Motor neuron (in vitro differentiated cells): ENCODE measurements around the gene EIF4G3. TPM values are rescaled to one million over a fixed set of nuclear protein-coding genes. Genes with fewer than 3 reads are reported as not detected.
"Not testable (repeated sequence)": the region's sequence is repeated elsewhere in the genome, so short reads cannot be mapped to it uniquely, and the experiment has no call there.

Experiments
- ATAC-seq, 8 experiments: fragments of 200-7000 bp; cut with Tn5 transposase; replicated peaks in 6 of 8; 2 replicates each; pipeline ENCODE4 v1.8.0; 2021; ENCODE audit warnings: mild to moderate bottlenecking in 8 of 8, moderate library complexity in 8 of 8
- H3K27ac ChIP-seq, 2 donors: fragments of 250-450 bp; sonication (Bioruptor Pico); 2 replicates each; pipeline ENCODE4 v1.9.0; 2021; ENCODE audit warnings: antibody characterized with exemption in 2 of 2, mild to moderate bottlenecking in 2 of 2, moderate library complexity in 1 of 2
- H3K4me1 ChIP-seq, 2 donors: fragments of 250-450 bp; sonication (Bioruptor Pico); replicated peaks in 1 of 2; 2 replicates each; pipeline ENCODE4 v1.6.1; 2021; ENCODE audit warnings: antibody characterized with exemption in 2 of 2, mild to moderate bottlenecking in 2 of 2, moderate library complexity in 1 of 2
- H3K4me3 ChIP-seq, 5 donors: fragments of 250-450 bp; sonication (Bioruptor Pico); 2 replicates each; pipeline ENCODE4 v1.9.0; 2021; ENCODE audit warnings: antibody characterized with exemption in 5 of 5, mild to moderate bottlenecking in 5 of 5, moderate library complexity in 4 of 5
- WGBS, 10 experiments: fragments of 450-650 bp; shearing (Covaris generic); methylation state at CpG; one replicate each; pipeline ENCODE4 v1.0.0; 2022; 5-methylcytosine and 5-hydroxymethylcytosine counted together
- in situ Hi-C, 9 experiments: fragments of 400-800 bp; cut with MboI; loops; one replicate each; pipeline ENCODE4 v1.15.0; 2021; ENCODE audit warnings: low sequenced_read_pairs in 9 of 9, low pct_unique_long_range_greater_than_20kb in 2 of 9; ENCODE audit not compliant: unreplicated experiment in 9 of 9
- total RNA-seq, 8 experiments: library from RNA; unstranded; fragments of 300-600 nt; gene quantifications; 2 replicates each; pipeline versions ENCODE4 v1.2.3 to v1.2.4, GENCODE V29; 2022

Gene EIF4G3
- total RNA-seq, 8 experiments from 2014 or later = 57.4 to 114 (median 72.9) TPM

GRCh38 chr1:21205416-21205815, 28.7 kb upstream of the EIF4G3 start:
- 57 to 95% (median 83%) methylated on average over 1 to 5 of the region's 5 CpGs; no CpG with 5 or more reads in 1 of the 10 experiments for WGBS, 10 experiments
- ATAC-seq = no peak
- in situ Hi-C loops = loop anchor here in 2 of 9 experiments (25.0 kb wide), 1 partner anchor 518 kb away; no protein-coding TSS in a partner anchor

GRCh38 chr1:21201650-21202049, 25.0 kb upstream of the EIF4G3 start:
- in situ Hi-C loops = loop anchor here in 2 of 9 experiments (25.0 kb wide), 1 partner anchor 514 kb away; no protein-coding TSS in a partner anchor

More at GRCh38 chr1:21205416-21205815, 28.7 kb upstream of the EIF4G3 start:
- Histone ChIP-seq H3K4me1 (no peaks in the 10 kb centered on the region), H3K4me3 (no peak overlapping the region), H3K27ac (no peak overlapping the region)

GRCh38 chr1:21201238-21201637, 24.5 kb upstream of the EIF4G3 start:
- not testable (repeated sequence) for H3K4me3 ChIP-seq, H3K27ac ChIP-seq, ATAC-seq
- 80 to 100% (median 98%) methylated on average over 2 to 5 of the region's 5 CpGs; no CpG with 5 or more reads in 5 of the 10 experiments for WGBS, 10 experiments
- in situ Hi-C loops = loop anchor here in 2 of 9 experiments (25.0 kb wide), 1 partner anchor 514 kb away; no protein-coding TSS in a partner anchor
- peaks cover 7 to 12% of the 10 kb centered on the region in 2 donors for H3K4me1 ChIP-seq

More at GRCh38 chr1:21201650-21202049, 25.0 kb upstream of the EIF4G3 start:
- Histone ChIP-seq H3K27ac (no peak overlapping the region), H3K4me1 (peaks cover 7 to 12% of the 10 kb centered on the region in 2 donors), H3K4me3 (no peak overlapping the region)
- WGBS, 10 experiments = 72 to 100% (median 85%) methylated on average over 2 to 4 of the region's 4 CpGs; no CpG with 5 or more reads in 1 of the 10 experiments
- no peak for ATAC-seq

GRCh38 chr1:21200767-21201166, 24.1 kb upstream of the EIF4G3 start:
- Histone ChIP-seq H3K4me1 (peaks cover 7 to 12% of the 10 kb centered on the region in 2 donors), H3K27ac (no peak overlapping the region), H3K4me3 (no peak overlapping the region)
- peak in 3 of 8 experiments; percentile 28 to 51 (median 40) for ATAC-seq
- in situ Hi-C loops = loop anchor here in 2 of 9 experiments (25.0 kb wide), 1 partner anchor 513 kb away; no protein-coding TSS in a partner anchor
- WGBS, 10 experiments = 40 to 94% (median 86%) methylated on average over 2 to 6 of the region's 6 CpGs; no CpG with 5 or more reads in 3 of the 10 experiments

GRCh38 chr1:21198929-21199328, 22.2 kb upstream of the EIF4G3 start:
- in situ Hi-C loops = loop anchor here in 8 of 9 experiments (10.0 to 25.0 kb wide), 3 partner anchors 504 to 662 kb away; no protein-coding TSS in a partner anchor
- Histone ChIP-seq H3K4me1 (peaks cover 7 to 12% of the 10 kb centered on the region in 2 donors), H3K4me3 (no peak overlapping the region), H3K27ac (peak overlapping the region in 1 of 2 donors; percentile 41)
- WGBS, 10 experiments = 35 to 54% (median 43%) methylated on average over 1 to 4 of the region's 4 CpGs; no CpG with 5 or more reads in 2 of the 10 experiments
- ATAC-seq = peak in 5 of 8 experiments; percentile 29 to 62 (median 37)

GRCh38 chr1:21192871-21193270, 16.2 kb upstream of the EIF4G3 start:
- H3K27ac ChIP-seq = no peak overlapping the region
- WGBS, 10 experiments = 21 to 100% (median 36%) methylated on average over 1 to 4 of the region's 4 CpGs; no CpG with 5 or more reads in 2 of the 10 experiments
- no peaks in the 10 kb centered on the region for H3K4me1 ChIP-seq
- in situ Hi-C loops = loop anchor here in 8 of 9 experiments (10.0 to 25.0 kb wide), 3 partner anchors 498 to 656 kb away; no protein-coding TSS in a partner anchor
- ATAC-seq = no peak
- no peak overlapping the region for H3K4me3 ChIP-seq

GRCh38 chr1:21192284-21192683, 15.6 kb upstream of the EIF4G3 start:
- H3K4me3 ChIP-seq = no peak overlapping the region
- no peaks in the 10 kb centered on the region for H3K4me1 ChIP-seq
- H3K27ac ChIP-seq = no peak overlapping the region
- 14 to 85% (median 64%) methylated on average over 1 to 5 of the region's 5 CpGs; no CpG with 5 or more reads in 1 of the 10 experiments for WGBS, 10 experiments
- in situ Hi-C loops = loop anchor here in 8 of 9 experiments (10.0 to 25.0 kb wide), 3 partner anchors 497 to 655 kb away; no protein-coding TSS in a partner anchor
- no peak for ATAC-seq

- in situ Hi-C loops = loop anchor here in 8 of 9 experiments (10.0 to 25.0 kb wide), 3 partner anchors 496 to 653 kb away; no protein-coding TSS in a partner anchor
- not testable (repeated sequence) for H3K27ac ChIP-seq
Observed at GRCh38 chr1:21190771-21191170, 14.1 kb upstream of the EIF4G3 start.

GRCh38 chr1:21189906-21190500, 13.3 kb upstream of the EIF4G3 start:
- in situ Hi-C loops = loop anchor here in 8 of 9 experiments (10.0 to 25.0 kb wide), 3 partner anchors 495 to 653 kb away; no protein-coding TSS in a partner anchor
- ATAC-seq = no peak
- no peaks in the 10 kb centered on the region for H3K4me1 ChIP-seq
- H3K4me3 ChIP-seq = no peak overlapping the region
- 33 to 100% (median 78%) methylated on average over 1 of the region's 1 CpG; no CpG with 5 or more reads in 1 of the 10 experiments for WGBS, 10 experiments
- no peak overlapping the region for H3K27ac ChIP-seq

More at GRCh38 chr1:21190771-21191170, 14.1 kb upstream of the EIF4G3 start:
- not testable (repeated sequence) for H3K4me1 ChIP-seq, H3K4me3 ChIP-seq
- ATAC-seq = peak in 1 of 8 experiments; percentile 34
- 0 to 83% (median 51%) methylated on average over 1 to 2 of the region's 2 CpGs; no CpG with 5 or more reads in 2 of the 10 experiments for WGBS, 10 experiments

- in situ Hi-C loops = loop anchor here in 7 of 9 experiments (25.0 kb wide), 2 partner anchors 502 to 652 kb away; no protein-coding TSS in a partner anchor
- no peak for ATAC-seq
- Histone ChIP-seq H3K4me1 (no peaks in the 10 kb centered on the region), H3K27ac (no peak overlapping the region), H3K4me3 (no peak overlapping the region)
- WGBS, 10 experiments = 17 to 67% (median 56%) methylated on average over 1 to 3 of the region's 3 CpGs; no CpG with 5 or more reads in 1 of the 10 experiments
Observed at GRCh38 chr1:21189421-21189820, 12.7 kb upstream of the EIF4G3 start.

GRCh38 chr1:21188235-21188634, 11.5 kb upstream of the EIF4G3 start:
- Histone ChIP-seq H3K4me1 (no peaks in the 10 kb centered on the region), H3K27ac (no peak overlapping the region), H3K4me3 (no peak overlapping the region)
- WGBS, 10 experiments = 70 to 100% (median 86%) methylated on average over 1 to 3 of the region's 3 CpGs; no CpG with 5 or more reads in 2 of the 10 experiments
- ATAC-seq = no peak
- in situ Hi-C loops = loop anchor here in 7 of 9 experiments (25.0 kb wide), 2 partner anchors 501 to 651 kb away; no protein-coding TSS in a partner anchor

GRCh38 chr1:21185221-21185731, 8.6 kb upstream of the EIF4G3 start:
- H3K4me3 ChIP-seq = no peak overlapping the region
- in situ Hi-C loops = loop anchor here in 7 of 9 experiments (25.0 kb wide), 2 partner anchors 498 to 648 kb away; no protein-coding TSS in a partner anchor

More at GRCh38 chr1:21185221-21185731, 8.6 kb upstream of the EIF4G3 start:
- WGBS, 10 experiments = 83 to 100% (median 100%) methylated on average over 1 to 5 of the region's 5 CpGs; no CpG with 5 or more reads in 1 of the 10 experiments
- no peaks in the 10 kb centered on the region for H3K4me1 ChIP-seq
- ATAC-seq = no peak
- H3K27ac ChIP-seq = no peak overlapping the region
